Measurements from ENCODE around the gene ELF3. TPM values are rescaled to one million over a fixed set of nuclear protein-coding genes. Genes with fewer than 3 reads are reported as not detected.
A peak's percentile ranks its signal among the peaks of the same experiment; 100 is the strongest.
"Not testable (repeated sequence)": the region's sequence is repeated elsewhere in the genome, so short reads cannot be mapped to it uniquely, and the experiment has no call there.

Gene ELF3
- under 1 TPM; 0.30 to 0.49 TPM for total RNA-seq

GRCh38 chr1:202010180-202011015, at the start of gene ELF3:
TSS of gene ELF3 (plus strand) at chr1:202010587. CDS start at chr1:202011137, 550 bp downstream.
- DNase-seq (no peak), ATAC-seq (no peak)
- no peak within 1 kb of the TSS for H3K4me3 Mint-ChIP-seq
- ChIA-PET CTCF (interaction anchor here (0.8 to 3.5 kb wide), 6 partner anchors 10 to 125 kb away, joined by 3 to 24 read pairs (median 4); partner anchors contain the start of gene RNPEP), POLR2A (no interaction called here)
- intact Hi-C loops (cut with DNase I, micrococcal nuclease): no loop called here
- peaks cover 4% of the 10 kb centered on the region for H3K36me3 Mint-ChIP-seq (ENCODE audit: low read depth)
- H3K9me3 Mint-ChIP-seq (ENCODE audit: low read depth): no peaks in the 10 kb centered on the region
- no peak within 1 kb of the TSS for H3K27ac Mint-ChIP-seq
- H3K27me3 Mint-ChIP-seq: no peaks in the 10 kb centered on the region
- no peaks in the 10 kb centered on the region for H3K4me1 Mint-ChIP-seq

DNA sequence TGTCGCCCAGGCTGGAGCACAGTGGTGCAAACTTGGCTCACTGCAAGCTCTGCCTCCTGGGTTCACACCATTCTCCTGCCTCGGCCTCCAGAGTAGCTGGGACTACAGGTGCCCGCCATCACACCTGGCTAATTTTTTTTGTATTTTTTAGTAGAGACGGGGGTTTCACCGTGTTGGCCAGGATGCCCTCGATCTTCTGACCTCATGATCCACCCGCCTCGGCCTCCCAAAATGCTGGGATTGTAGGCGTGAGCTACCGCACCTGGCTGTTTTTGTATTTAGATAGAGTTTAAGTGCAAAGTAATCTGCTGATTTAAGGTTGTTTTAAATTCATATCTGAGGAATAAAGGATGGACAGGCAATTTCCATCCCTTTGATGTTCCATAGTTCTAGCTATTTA, 48.0 kb upstream of the ELF3 start:
- H3K4me3 Mint-ChIP-seq; H3K9me3 Mint-ChIP-seq (ENCODE audit: low read depth); H3K27me3 Mint-ChIP-seq; ATAC-seq; H3K27ac Mint-ChIP-seq; intact Hi-C loops (cut with DNase I, micrococcal nuclease); DNase-seq; H3K4me1 Mint-ChIP-seq: not testable (repeated sequence)
- CTCF ChIA-PET: interaction anchor here (0.9 to 2.7 kb wide), 8 partner anchors 10 to 418 kb away, joined by 3 to 12 read pairs (median 4); partner anchors contain the start of gene LMOD1
- POLR2A ChIA-PET: interaction anchor here (1.5 kb wide), 1 partner anchor 12 kb away, joined by 4 read pairs; no protein-coding TSS in a partner anchor
- peaks cover 49% of the 10 kb centered on the region for H3K36me3 Mint-ChIP-seq (ENCODE audit: low read depth)

DNA sequence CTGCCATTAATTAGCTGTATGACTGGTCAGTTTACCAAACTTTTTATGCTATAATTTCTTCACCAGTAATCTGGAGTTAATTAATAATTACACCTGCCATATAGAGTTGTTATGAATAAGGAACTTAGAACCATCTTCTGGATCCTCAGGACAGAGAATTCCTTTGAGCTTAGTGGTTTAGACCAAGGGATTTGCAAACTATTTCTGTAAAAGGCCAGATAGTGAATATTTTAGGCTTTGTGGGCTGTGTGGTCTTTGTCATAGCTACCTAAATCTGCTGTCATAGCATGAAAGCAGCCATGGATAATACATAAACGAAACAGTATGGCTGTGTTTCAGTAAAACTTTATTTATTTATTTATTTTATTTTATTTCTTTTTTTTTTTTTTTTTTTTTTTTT, 46.1 kb upstream of the ELF3 start:
- Mint-ChIP-seq H3K4me3 (no peak overlapping the region), H3K36me3 (ENCODE audit: low read depth) (peaks cover 41% of the 10 kb centered on the region), H3K27me3 (no peaks in the 10 kb centered on the region), H3K4me1 (no peaks in the 10 kb centered on the region), H3K27ac (no peak overlapping the region), H3K9me3 (ENCODE audit: low read depth) (no peaks in the 10 kb centered on the region)
- ChIA-PET CTCF (interaction anchor here (0.6 to 2.7 kb wide), 6 partner anchors 10 to 86 kb away, joined by 3 to 11 read pairs (median 6); partner anchors contain the start of gene LMOD1), POLR2A (interaction anchor here (0.9 kb wide), 1 partner anchor 9 kb away, joined by 3 read pairs; the partner anchor contains the start of gene TIMM17A)
- DNase-seq (no peak), ATAC-seq (no peak)
- intact Hi-C loops (cut with DNase I, micrococcal nuclease): no loop called here

DNA sequence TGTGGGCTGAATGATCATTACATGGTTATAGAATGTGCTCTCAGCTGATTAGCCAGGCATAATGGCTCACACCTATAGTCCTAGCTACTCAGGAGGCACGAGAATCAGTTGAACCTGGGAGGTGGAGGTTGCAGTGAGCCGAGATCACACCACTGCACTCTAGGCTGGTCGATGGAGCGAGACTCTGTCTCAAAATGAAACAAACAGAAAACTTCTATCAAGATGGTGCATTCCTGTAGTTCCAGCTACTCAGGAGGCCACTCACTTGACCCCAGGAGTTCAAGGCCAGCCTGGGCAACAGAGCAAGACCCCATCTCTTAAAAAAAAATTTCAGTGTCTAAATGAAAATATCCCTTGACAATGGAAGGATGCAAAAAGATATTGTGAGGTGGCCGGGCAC, 44.2 kb upstream of the ELF3 start:
- H3K9me3 Mint-ChIP-seq (ENCODE audit: low read depth): no peaks in the 10 kb centered on the region
- H3K4me1 Mint-ChIP-seq: no peaks in the 10 kb centered on the region
- H3K27me3 Mint-ChIP-seq: no peaks in the 10 kb centered on the region
- no peak overlapping the region for H3K27ac Mint-ChIP-seq
- H3K4me3 Mint-ChIP-seq: no peak overlapping the region
- H3K36me3 Mint-ChIP-seq (ENCODE audit: low read depth): peaks cover 45% of the 10 kb centered on the region
- intact Hi-C loops (cut with DNase I, micrococcal nuclease): no loop called here
- DNase-seq: no peak
- ATAC-seq: no peak
- ChIA-PET POLR2A (no interaction called here), CTCF (interaction anchor here (0.5 to 0.6 kb wide), 2 partner anchors 14 to 92 kb away, joined by 3 to 5 read pairs; no protein-coding TSS in a partner anchor)

GRCh38 chr1:201968202-201968925, 42.0 kb upstream of the ELF3 start:
- ChIA-PET POLR2A (interaction anchor here (0.6 to 0.7 kb wide), 2 partner anchors 174 to 454 kb away, joined by 5 to 7 read pairs; no protein-coding TSS in a partner anchor), CTCF (interaction anchor here (0.6 to 1.5 kb wide), 5 partner anchors 12 to 75 kb away, joined by 3 to 8 read pairs (median 3); no protein-coding TSS in a partner anchor)
- intact Hi-C loops (cut with DNase I, micrococcal nuclease): no loop called here

GRCh38 chr1:201970334-201971159, 39.8 kb upstream of the ELF3 start:
- Mint-ChIP-seq H3K4me1 (no peaks in the 10 kb centered on the region), H3K4me3 (no peak overlapping the region), H3K9me3 (ENCODE audit: low read depth) (no peaks in the 10 kb centered on the region), H3K27ac (no peak overlapping the region), H3K27me3 (no peaks in the 10 kb centered on the region), H3K36me3 (ENCODE audit: low read depth) (peaks cover 29% of the 10 kb centered on the region)
- POLR2A ChIA-PET: no interaction called here
- DNase-seq: no peak
- intact Hi-C loops (cut with DNase I, micrococcal nuclease): loop anchor here in 1 of 2 experiments (5.0 kb wide), 1 partner anchor 93 kb away; no protein-coding TSS in a partner anchor
- CTCF ChIA-PET: interaction anchor here (0.6 to 4.6 kb wide), 4 partner anchors 13 to 998 kb away, joined by 3 to 93 read pairs (median 4); no protein-coding TSS in a partner anchor
- ATAC-seq: no peak

More at GRCh38 chr1:201968202-201968925, 42.0 kb upstream of the ELF3 start:
- no peak for ATAC-seq
- no peaks in the 10 kb centered on the region for H3K4me1 Mint-ChIP-seq
- H3K9me3 Mint-ChIP-seq (ENCODE audit: low read depth): no peaks in the 10 kb centered on the region
- H3K36me3 Mint-ChIP-seq (ENCODE audit: low read depth): peaks cover 35% of the 10 kb centered on the region
- H3K4me3 Mint-ChIP-seq: no peak overlapping the region
- H3K27ac Mint-ChIP-seq: no peak overlapping the region
- no peak for DNase-seq
- no peaks in the 10 kb centered on the region for H3K27me3 Mint-ChIP-seq

DNA sequence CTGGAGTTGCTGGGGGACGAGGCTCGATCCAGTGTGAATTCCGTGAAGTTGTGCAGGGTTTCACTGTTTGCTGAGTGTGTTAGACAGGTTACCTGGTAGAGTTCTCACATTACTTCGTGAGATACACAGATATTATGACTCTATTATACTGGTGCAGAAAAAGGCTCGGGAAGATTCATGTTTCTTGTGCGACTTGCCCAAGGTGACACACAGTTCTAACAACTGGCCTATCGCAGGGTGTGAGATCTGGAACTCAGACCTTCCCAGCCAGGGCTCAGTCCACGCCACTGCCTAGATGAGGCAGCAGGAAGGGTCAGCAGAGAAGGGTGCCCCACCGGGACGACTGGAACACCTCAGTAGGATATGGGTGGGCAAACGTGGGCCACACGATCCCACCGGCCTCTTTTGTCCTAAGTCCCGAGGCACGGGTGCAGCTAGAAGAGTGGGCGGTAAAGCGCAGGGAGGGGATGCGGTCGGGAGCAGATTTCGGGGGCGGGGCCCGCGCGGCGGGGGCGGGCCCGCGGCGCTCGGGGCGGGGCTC, 28.2 kb upstream of the ELF3 start:
- ChIA-PET CTCF (interaction anchor here (0.5 to 4.4 kb wide), 4 partner anchors 9 to 86 kb away, joined by 3 to 20 read pairs (median 12); no protein-coding TSS in a partner anchor), POLR2A (interaction anchor here (0.6 kb wide), 1 partner anchor 23 kb away, joined by 4 read pairs; no protein-coding TSS in a partner anchor)
- peaks cover 16% of the 10 kb centered on the region for H3K4me1 Mint-ChIP-seq
- H3K27me3 Mint-ChIP-seq: no peaks in the 10 kb centered on the region
- peak; percentile 80 for DNase-seq
- peak overlapping the region; percentile 80 for H3K27ac Mint-ChIP-seq
- H3K4me3 Mint-ChIP-seq: peak overlapping the region; percentile 86
- intact Hi-C loops (cut with DNase I, micrococcal nuclease): loop anchor here (1.0 to 2.0 kb wide), 4 partner anchors 27 to 178 kb away; partner anchors contain the start of genes TIMM17A (in 2 of the 2), IPO9 (in 1 of the 2) and PTPN7 (in 1 of the 2)
- H3K9me3 Mint-ChIP-seq (ENCODE audit: low read depth): no peaks in the 10 kb centered on the region
- peaks cover 3% of the 10 kb centered on the region for H3K36me3 Mint-ChIP-seq (ENCODE audit: low read depth)
- ATAC-seq: peak; percentile 11

- POLR2A ChIA-PET: interaction anchor here (0.6 kb wide), 1 partner anchor 24 kb away, joined by 4 read pairs; no protein-coding TSS in a partner anchor
- ATAC-seq (peak; percentile 82), DNase-seq (peak; percentile 69)
Observed at GRCh38 chr1:201982623-201983379, 27.6 kb upstream of the ELF3 start, which contains the start of gene RNPEP. TSS of gene RNPEP (plus strand) at chr1:201982648. CDS start at chr1:201982667, 19 bp downstream.

GRCh38 chr1:201983380-201983805, 27.0 kb upstream of the ELF3 start:
- H3K27me3 Mint-ChIP-seq: no peaks in the 10 kb centered on the region

More at GRCh38 chr1:201982623-201983379, 27.6 kb upstream of the ELF3 start, which contains the start of gene RNPEP:
- peaks cover 16% of the 10 kb centered on the region for H3K4me1 Mint-ChIP-seq
- H3K4me3 Mint-ChIP-seq: peak within 1 kb of the TSS; percentile 86
- CTCF ChIA-PET: interaction anchor here (0.5 to 4.4 kb wide), 8 partner anchors 9 to 798 kb away, joined by 3 to 20 read pairs (median 3); no protein-coding TSS in a partner anchor
- no peaks in the 10 kb centered on the region for H3K27me3 Mint-ChIP-seq
- peaks cover 3% of the 10 kb centered on the region for H3K36me3 Mint-ChIP-seq (ENCODE audit: low read depth)
- peak within 1 kb of the TSS; percentile 80 for H3K27ac Mint-ChIP-seq
- intact Hi-C loops (cut with DNase I, micrococcal nuclease): loop anchor here (1.0 to 2.0 kb wide), 4 partner anchors 28 to 178 kb away; partner anchors contain the start of genes TIMM17A (in 2 of the 2), IPO9 (in 1 of the 2) and PTPN7 (in 1 of the 2)
- H3K9me3 Mint-ChIP-seq (ENCODE audit: low read depth): no peaks in the 10 kb centered on the region

More at GRCh38 chr1:201983380-201983805, 27.0 kb upstream of the ELF3 start:
- Mint-ChIP-seq H3K36me3 (ENCODE audit: low read depth) (peaks cover 3% of the 10 kb centered on the region), H3K9me3 (ENCODE audit: low read depth) (no peaks in the 10 kb centered on the region), H3K4me1 (peaks cover 16% of the 10 kb centered on the region), H3K4me3 (peak overlapping the region; percentile 86), H3K27ac (peak overlapping the region; percentile 75)
- ChIA-PET POLR2A (no interaction called here), CTCF (interaction anchor here (0.6 to 4.4 kb wide), 7 partner anchors 9 to 187 kb away, joined by 3 to 20 read pairs (median 3); no protein-coding TSS in a partner anchor)
- peak; percentile 20 for ATAC-seq
- no peak for DNase-seq
- intact Hi-C loops (cut with DNase I, micrococcal nuclease): loop anchor here in 1 of 2 experiments (2.0 kb wide), 1 partner anchor 87 kb away; no protein-coding TSS in a partner anchor

Measured in activated CD4-positive, alpha-beta T cell treated with anti-CD3 and anti-CD28 coated beads for 36 hours (primary cell).